GM19372 (cell line): ENCODE measurements around the gene RMI2.

Experiments
- ATAC-seq: cut with Tn5 transposase; IDR thresholded peaks from one replicate; pipeline ENCODE4 v1.9.1; 2021; ENCODE audit warnings: mild to moderate bottlenecking, low read depth, moderate library complexity; ENCODE audit not compliant: unreplicated experiment

RMI2 gene

DNA sequence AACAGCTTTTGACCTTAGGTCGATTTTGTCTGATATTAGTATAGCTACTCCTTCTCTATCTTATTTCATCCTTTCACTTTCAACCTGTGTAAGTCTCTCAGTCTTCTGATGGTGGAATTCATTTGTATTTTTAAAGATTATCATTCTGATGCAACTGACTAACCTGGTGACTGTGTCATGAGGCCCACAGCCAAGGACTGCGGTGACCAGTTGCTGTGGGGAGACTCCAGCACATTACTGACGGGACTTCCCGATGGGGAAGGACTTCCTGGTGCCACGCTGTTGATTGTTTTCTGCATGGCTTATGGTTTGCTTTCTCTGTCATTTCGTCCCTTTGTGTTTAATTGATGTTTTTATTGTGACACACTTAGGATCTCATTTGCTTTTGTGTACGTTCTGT, 34.2 kb downstream of the RMI2 start:
- ATAC-seq, result no peak

GRCh38 chr16:11380836-11381235, 35.6 kb downstream of the RMI2 start:
- no peak for ATAC-seq

DNA sequence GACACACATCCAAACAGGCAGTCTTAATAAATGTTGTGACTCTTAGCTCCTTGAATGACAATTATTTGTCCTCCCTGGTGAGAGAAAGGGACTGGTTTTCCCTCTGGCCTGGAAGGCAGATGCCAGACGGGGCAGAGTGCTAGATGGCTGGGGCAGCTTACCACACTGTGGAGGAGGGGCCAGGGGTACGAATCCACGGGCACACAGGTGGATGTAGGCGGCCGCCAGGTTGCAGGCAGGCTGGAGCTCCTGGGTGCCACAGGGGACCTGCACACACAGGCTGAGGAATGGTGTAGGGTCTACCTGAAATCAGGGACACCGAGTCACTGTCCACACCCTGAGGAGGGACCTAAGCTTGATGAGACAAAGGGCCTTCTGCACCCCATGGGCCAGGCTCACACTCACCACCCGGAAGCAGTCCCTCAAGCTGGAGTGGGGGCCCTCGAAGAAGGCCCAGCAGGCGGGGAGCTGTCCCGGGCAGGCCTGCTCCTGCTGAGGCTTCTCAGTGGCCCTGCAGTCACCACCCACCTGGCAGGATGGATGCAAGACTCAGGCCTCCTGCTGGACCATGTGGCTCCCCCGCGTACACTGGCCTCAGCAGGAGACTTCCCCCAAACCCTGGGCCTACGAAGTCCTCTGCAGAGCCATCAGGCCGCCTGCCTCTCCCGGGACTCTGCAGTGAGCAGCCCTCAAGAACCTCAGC, 38.4 kb downstream of the RMI2 start:
- ATAC-seq, result no peak

GRCh38 chr16:11384184-11384955, 39.1 kb downstream of the RMI2 start:
- no peak for ATAC-seq

- ATAC-seq, result no peak
These were observed 39.8 kb downstream of the RMI2 start for GRCh38 chr16:11384956-11385586.

DNA sequence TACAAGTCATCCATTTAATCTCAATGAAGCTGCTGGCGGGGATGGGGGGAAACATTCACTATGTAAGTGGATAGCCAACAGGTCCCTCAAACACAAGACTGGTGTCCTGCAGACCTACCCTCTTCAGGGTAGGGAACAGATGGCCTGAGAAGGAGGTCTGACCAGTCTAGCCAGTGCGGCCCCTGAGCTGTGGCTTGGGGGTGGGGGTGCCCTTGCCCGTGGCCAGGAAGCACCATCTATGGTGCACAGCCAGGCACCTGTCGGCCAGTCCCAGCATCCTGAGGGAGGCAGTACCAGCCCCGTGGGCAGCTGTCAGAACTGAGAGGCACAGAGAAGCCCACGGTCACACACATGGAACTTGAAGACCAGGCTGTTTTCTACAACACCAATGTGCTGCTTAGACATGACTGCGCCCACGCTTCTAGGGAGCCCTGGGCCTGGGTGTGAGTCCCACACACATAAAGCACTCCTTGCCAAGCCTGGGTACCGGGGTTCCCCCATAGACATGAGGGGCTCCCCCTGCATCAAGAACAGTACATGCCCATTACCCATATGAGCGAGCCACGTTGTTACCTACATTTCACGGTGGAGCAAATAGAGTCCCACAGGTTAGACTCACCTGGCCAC, 40.9 kb downstream of the RMI2 start:
- ATAC-seq, result no peak

DNA sequence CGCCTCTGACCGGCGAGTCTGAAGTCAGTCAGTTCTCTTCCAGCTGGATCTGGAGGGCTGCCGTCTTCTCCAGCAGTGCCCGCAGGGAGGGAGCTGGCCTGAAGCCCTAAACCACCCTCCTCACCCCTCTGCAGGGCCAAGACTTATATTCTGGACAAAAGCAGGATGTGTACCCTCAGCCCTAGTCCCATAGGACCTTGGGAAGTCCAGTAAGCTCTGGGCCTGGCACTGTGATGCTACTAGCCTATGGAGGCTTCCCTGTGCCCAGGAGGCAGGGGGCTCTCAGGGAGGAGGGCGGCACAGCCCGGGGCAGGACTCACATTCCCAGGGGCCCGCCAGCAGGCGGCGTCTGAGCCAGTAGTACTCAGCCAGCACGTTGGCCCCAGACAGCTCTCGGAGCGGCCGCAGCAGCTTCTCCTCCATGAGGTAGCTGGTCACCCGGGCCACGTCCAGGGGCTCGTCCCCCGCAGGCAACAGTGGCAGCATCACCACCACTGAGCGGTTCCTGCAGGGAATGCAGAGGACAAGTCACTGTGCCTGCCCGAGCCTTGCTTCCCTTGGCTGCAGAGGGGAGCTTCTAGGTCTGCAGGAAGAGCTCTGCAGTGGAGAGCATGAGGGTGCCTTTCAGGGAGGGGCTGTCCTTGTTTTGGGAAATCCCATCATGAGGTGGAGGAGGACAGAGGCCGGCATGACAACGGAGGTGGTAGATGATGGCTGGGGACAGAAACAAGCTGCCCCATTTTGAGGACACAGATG, 41.7 kb downstream of the RMI2 start:
- ATAC-seq, result no peak

GRCh38 chr16:11389083-11389482, 43.8 kb downstream of the RMI2 start:
- ATAC-seq, result no peak

DNA sequence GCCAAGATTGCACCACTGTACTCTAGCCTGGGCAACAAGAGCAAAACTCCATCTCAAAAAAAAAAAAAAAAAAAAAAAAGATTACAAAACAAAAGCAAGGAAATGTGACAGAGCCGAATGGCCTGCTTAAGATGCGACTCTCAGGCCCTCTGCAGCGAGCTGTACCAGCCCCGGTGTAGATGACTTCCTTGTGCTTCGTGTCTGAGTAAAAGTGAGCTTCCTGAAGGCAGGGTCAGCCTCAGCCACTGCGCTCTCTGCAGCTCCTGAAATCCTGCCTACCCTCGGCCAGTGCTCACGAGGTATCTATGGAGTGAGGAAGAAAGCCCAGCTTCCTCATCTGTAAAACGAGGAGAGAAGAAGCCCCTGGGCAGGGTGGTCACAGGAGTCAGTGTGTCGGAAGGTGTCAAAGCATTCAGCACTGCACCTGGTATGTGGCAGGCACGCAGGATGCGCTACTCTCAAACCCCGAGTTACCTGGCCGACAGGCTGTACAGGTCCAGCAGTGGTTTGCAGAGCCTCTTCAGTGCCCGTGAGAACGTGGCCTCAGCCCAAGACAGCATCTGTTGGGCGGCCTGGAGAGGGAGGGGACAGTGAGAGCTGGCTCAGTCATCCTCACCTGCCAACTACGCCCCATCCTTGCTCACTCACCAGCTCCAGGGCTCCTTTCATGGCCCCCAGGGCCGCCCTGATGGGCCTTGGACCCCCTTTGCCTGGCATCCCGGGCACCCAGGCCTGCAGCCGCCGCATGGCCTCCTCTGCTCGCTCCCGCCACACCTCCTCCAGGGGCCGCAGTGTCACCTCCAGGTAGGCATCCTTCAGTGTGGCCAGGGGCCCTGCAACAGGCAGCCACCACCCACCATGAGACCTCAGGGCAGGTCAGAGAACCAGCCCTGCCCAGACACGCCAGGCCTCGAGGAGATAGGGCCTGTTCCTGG, 44.6 kb downstream of the RMI2 start:
- no peak for ATAC-seq

DNA sequence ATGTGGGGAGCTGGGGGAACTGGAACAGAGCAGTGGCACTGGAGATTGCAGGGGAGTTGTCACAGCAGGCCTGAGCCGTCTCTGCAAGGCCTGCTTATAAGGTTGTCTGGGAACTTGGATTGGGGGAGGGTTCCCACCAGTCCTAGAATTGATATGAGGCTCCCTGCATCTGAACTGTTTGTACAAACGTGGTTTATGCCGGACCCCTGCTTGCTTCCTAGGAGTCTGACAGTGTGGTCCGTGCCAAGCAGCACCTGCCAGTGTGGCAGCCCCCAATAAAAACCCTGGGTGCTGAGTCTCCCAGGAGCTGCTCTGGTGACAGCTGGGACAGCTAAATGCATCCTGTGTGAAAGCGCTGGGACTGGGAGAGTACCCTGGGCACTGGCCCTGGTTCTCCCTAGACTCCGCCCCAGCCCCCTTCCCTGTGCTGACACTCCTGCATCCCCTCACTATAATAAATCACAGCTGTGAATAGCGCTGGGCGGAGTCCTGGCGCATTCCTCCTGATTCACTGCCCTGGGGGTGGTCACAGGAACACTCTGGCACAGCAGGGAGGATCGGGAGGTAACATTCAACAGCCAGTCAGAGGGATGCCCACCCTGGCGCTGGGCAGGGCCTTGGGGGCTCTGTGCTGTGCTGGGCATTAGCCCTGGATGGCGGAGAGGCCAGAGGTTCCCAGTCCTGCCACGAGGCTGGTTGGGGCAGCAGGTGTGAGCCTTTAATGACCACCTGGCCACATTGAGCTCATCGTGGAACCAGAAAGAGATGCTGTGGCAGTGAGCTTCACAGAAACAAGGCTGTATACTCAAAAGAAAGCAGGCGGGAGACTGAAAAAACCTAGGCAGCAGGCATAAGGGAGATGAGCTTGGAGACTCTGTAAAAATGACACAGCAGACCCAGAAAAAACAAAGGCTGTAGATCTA, 45.6 kb downstream of the RMI2 start:
- no peak for ATAC-seq

GRCh38 chr16:11391576-11391975, 46.3 kb downstream of the RMI2 start:
- ATAC-seq, result no peak

DNA sequence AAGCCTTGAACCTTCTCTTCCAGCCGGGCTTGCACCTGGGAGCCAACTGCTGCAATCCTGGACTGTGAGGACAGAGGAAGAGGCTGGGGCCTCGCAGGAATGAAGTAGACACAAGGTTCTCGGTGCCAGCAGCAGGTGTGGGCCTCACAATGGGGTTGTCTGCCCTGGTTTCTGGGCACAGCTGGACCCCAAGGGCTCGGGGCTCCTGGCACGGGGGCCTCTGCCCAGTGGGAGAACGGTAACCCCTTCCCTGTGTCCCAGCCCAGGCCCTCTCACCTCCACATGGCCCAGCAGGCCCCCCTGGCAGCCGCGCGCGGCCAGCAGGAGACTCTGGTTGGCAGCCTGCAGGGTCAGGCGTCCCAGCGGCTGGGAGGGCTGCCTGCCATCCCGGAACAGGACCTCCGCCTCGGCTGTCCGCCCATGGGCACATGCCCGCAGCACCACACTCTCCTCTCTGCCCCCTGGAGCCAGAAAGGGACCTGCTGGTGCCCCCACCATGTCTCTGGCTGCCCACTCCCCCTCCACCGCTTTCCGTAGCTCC, 46.9 kb downstream of the RMI2 start:
- ATAC-seq, result no peak

DNA sequence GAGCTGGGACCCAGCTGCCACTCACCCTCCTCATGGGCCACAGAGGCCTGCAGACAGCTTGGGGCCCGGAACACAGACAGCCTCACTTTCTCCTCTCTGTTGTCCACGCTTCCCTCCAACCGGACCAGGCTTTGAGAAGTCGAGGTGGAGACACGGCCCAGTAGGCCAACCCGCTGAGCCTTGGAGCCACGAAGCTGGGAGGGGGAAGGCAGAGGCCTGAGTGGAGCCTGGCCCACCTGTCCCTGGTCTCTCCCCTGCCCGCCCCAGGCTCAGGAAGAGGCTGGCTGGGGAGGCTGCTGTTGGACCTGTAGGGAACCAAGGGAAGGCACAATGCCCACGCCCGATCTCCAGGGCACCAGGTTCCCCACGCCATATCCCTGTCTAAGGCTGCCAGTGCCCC, 48.1 kb downstream of the RMI2 start:
- ATAC-seq, result no peak

GRCh38 chr16:11393861-11394592, 48.8 kb downstream of the RMI2 start:
- ATAC-seq, result no peak

DNA sequence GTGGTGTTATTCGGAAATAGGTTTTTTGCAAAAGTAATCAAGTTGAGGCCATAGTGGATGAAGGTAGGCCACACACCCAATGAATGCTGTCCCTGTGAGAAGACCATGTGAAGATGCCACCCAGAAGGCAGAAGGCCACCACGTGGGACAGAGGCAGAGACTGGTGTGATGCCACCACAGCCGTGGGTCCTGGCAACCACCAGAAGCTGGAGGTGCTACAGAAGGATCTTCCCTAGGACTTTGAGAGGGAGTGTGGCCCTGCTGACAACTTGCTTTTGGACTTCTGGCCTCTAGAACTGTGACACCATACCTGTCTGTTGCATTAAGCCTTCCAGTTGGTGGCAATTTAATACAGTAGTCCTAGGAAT, 49.3 kb downstream of the RMI2 start:
- ATAC-seq, result no peak

DNA sequence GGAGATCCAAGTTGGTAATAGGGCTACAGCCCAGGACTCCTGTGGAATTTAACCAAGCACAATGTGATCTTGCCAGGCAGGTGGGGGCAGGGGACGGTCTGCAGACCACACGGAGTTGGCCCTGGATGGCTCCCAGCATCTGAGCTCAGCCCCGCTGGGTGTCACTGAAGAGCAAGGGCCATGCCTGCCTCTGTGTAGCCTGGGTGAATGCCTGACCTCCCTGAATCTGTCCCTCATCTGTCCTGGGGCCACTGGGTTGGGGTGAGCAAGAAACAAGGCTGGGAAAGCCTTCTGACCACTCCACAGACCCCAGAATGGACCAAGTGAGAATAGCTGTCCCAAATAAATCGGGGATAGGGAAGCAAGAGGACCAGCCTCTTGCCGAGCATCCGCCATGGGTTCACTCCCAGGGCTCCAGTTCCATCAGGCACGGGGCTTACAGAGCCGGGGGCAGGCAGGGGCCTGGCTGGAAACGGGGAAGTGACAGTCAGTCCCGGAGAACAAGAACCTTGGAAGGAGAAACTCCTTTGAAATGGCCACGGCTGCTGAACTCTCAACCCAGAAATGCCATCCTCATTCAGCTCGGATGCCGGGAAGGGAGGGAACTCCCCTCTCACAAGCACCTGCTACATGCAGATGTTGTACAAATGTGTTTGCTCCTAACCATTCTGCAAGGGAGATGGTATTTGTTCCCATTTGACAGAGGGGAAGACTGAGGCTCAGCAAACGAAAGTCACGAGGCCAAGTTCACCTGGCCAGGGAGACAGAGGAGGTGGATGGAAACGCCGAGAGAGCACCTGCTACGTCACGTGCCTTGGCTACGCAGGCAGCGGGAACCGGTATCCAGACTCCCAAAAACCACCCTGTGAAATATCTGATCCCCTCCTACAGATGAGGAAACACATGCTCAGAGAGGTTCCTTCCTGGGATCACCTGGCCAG, 50.0 kb downstream of the RMI2 start:
- no peak for ATAC-seq

DNA sequence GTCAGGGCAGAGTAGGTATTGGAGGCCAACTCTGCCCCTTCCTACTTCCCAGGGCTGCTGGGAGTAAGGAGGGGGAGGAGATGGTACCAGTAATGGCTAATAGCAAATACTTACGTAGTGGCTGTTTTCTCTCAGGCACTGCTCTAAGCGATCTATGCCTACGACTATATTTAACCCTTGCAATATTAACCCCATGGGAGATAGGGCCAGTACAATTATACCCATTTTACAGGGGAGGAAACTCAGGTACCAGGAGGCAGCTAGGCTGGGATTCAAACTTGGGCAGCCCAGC, 50.6 kb downstream of the RMI2 start:
- no peak for ATAC-seq
